Testis (tissue), 2 donors: Measurements from ENCODE around the gene GALNT11.

Source experiments
- POLR2A ChIP-seq: fragments of 450-650 bp; IDR thresholded peaks from one replicate; pipeline ENCODE4 v1.6.1; 2017; ENCODE audit warnings: antibody characterized with exemption, mild to moderate bottlenecking, moderate library complexity
- TF ChIP-seq, protein P1 (sequence below), 3 experiments: fragments of 450-650 bp in 2 of 3; fragments of 200-600 bp in 1 of 3; sonication (generic) in 1 of 3; IDR thresholded peaks; one replicate each; pipeline ENCODE4 v1.5.1; 2016 to 2019; ENCODE audit warnings: antibody characterized with exemption in 3 of 3, mild to moderate bottlenecking in 2 of 3, moderate library complexity in 1 of 3

DNA sequence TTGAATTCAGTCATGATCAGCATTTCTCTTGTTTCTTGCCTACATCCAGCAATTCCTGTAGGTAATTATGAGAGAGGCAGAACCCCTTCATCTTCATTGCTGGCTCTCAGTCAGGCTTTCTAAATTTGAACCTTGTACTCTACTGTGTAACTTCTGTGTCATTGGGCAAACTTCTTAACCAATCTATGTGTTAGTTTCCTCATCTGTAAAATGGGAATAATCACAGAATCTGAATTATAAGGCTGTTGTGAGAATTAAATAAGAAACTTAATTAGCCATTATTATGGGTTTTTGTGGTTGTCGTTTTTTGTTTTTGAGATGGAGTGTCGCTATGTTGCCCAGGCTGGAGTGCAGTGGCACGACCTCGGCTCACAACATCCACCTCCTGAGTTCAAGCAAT is 11.5 kb upstream of the GALNT11 start:
- TF ChIP-seq, protein P1, sequence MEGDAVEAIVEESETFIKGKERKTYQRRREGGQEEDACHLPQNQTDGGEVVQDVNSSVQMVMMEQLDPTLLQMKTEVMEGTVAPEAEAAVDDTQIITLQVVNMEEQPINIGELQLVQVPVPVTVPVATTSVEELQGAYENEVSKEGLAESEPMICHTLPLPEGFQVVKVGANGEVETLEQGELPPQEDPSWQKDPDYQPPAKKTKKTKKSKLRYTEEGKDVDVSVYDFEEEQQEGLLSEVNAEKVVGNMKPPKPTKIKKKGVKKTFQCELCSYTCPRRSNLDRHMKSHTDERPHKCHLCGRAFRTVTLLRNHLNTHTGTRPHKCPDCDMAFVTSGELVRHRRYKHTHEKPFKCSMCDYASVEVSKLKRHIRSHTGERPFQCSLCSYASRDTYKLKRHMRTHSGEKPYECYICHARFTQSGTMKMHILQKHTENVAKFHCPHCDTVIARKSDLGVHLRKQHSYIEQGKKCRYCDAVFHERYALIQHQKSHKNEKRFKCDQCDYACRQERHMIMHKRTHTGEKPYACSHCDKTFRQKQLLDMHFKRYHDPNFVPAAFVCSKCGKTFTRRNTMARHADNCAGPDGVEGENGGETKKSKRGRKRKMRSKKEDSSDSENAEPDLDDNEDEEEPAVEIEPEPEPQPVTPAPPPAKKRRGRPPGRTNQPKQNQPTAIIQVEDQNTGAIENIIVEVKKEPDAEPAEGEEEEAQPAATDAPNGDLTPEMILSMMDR (IDR thresholded peaks at IDR 0.05): no peak
- TF ChIP-seq POLR2A: no peak
